GM19463 (cell line): Measurements from ENCODE around the gene MLLT6.

Source experiments
- ATAC-seq: cut with Tn5 transposase; IDR thresholded peaks from one replicate; pipeline ENCODE4 v1.9.1; 2021; ENCODE audit warnings: mild to moderate bottlenecking, moderate library complexity; ENCODE audit not compliant: unreplicated experiment

The MLLT6 gene

GRCh38 chr17:38741461-38741860 lies 36.4 kb downstream of the MLLT6 start:
- no peak for ATAC-seq

DNA sequence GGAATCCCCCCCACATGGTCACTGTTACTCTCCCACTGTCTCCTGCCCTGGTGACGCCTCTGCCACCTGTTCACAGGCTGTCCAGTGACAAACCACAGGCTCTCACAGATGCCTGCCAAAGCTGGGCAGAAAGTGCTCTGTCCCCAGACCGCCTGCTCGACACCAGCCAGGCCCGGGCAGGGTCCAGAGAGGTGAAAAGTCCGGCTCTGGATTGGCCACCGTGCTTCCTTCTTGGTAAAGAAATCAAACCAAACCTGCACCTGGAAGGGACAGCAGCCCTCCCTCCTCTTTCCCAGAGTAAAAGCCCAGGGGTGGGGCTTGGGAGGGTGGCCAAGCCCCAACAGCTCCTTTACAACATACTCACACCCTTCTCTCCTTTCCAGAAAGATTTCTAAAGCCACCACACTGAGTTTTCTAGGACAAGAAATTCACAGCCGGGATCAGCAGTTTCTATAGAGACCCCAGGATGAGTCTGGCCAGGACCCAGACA lies 36.9 kb downstream of the MLLT6 start:
- no peak for ATAC-seq

DNA sequence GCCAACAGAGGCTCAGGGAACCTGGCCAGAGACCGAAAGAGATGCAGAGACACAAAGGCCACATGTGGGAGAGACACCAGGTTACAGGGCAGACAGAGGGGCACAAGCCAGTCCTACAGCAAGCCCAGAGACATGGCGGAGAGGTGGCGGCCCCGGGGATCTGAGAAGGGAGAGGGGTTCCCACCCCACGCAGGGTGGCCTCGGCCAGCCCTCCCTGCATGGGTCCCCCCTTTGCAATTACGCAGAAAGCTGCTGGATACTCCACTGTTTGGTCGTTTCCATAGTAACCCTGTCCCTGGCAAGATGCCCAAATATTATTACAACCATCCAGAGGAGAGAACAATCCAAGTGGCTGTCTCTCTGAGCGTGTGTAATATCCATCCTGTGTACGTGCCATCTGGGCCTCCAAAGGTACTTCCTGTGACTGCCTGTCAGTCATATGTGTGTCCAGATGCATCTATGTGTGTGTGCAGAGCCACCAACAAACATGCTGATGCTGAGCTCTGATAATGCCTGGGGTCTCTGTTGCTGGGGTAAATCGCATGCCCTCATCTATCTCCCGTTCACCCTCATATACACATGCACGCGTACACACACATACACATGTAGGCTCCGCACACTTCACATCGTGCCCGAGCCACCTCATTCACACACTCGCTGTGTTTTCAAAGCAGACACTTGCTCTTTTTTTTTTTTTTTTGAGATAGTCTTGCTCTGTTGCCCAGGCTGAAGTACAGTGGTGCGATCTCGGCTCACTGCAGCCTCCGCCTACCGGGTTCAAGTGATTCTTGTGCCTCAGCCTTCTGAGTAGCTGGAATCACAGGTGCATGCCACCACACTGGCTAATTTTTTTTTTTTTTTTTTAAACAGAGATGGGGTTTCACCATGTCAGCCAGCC lies 37.6 kb downstream of the MLLT6 start:
- ATAC-seq: no peak

- no peak for ATAC-seq
Observed at GRCh38 chr17:38743556-38744171, 38.6 kb downstream of the MLLT6 start.

GRCh38 chr17:38745545-38745944 lies 40.5 kb downstream of the MLLT6 start:
- no peak for ATAC-seq

DNA sequence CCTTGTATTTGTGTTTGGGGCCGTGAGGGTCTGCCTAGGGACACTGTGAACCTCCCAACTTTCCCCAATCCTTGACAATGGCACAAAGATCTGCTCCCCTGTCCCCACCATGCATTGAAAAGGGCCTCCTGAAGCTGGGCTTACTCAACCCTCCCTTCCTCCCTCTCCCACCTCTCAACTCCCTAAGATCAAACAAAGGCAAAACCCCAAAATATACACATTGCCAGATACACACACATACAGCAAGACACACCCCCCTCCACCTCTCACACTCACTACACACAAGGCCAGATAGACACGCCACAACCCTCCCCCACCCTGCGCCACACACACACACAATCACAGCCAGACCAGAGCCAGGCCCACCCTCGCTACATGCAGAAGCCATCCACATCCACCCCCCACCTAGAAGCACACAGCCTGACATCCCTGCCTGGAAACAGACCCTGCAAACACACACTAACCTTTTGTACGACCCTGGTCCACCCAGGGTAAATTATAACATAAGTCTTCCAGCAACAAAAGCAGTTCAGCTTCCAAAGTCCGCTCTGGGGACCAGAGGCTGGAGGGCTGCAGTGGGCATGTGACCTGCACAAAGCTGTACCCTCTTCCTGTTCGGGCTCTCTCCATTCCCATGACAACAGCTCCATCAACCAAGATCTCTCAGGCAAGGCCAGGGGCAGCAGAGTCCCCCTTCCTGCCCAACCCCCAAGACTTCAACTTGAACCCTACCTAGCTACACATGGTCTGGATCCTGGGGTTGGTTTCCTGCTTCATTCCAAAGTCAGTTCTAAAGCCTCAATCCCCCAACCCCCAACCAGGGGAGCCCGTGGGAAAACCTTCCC lies 41.2 kb downstream of the MLLT6 start:
- no peak for ATAC-seq

DNA sequence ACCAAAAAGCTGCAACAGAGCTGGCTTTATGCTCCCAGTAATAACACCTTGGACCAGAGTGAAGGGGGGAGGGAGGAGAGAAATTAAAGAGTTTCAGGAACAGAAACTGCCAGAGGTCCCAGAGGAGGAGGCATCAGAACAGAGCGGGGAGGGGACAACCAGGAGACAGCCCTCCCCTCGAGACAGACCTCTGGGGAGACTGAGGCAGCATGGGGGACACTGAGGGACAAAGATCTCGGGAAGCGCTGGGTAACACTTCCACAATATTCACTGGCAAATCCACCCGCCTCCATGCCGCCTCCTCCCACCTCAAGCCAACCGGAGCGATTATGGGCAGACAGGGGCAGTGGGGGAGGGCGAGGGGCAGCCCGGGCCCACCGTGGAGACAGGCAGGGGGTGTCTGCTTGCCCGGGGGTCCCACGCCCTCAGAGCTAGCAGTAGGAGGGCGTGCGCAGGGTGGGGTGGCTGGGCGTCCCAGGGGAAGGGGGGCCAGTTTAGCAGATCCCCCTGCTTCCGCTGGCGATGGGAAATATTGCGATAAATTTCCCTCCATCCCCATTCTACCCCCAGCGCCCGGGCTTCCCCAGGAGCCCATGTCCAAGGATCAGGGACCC lies 41.9 kb downstream of the MLLT6 start:
- no peak for ATAC-seq

- no peak for ATAC-seq
Observed at GRCh38 chr17:38747463-38748148, 42.5 kb downstream of the MLLT6 start.

- no peak for ATAC-seq
Observed at GRCh38 chr17:38748149-38748891, 43.2 kb downstream of the MLLT6 start, which contains the start of gene PCGF2. PCGF2 (minus strand) TSS chr17:38748336; CDS start chr17:38740402, 7,934 bp downstream.

DNA sequence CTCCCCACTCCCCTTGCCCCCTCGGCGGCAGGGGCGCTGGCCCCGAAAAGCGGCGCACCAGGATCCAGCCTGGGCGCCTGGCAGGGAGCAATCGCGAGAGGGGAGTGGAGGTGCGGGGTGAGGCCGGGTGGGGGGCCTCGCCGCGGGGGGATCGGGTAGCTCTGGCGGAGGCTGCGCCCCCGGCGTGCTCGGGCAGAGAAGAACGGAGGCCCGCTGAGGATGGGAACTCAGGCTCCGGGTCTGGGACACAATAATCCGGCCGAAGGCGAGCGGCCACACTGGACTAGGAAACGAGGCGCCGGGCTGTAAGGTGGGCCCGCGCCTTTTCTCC lies 43.8 kb downstream of the MLLT6 start:
- ATAC-seq: no peak

DNA sequence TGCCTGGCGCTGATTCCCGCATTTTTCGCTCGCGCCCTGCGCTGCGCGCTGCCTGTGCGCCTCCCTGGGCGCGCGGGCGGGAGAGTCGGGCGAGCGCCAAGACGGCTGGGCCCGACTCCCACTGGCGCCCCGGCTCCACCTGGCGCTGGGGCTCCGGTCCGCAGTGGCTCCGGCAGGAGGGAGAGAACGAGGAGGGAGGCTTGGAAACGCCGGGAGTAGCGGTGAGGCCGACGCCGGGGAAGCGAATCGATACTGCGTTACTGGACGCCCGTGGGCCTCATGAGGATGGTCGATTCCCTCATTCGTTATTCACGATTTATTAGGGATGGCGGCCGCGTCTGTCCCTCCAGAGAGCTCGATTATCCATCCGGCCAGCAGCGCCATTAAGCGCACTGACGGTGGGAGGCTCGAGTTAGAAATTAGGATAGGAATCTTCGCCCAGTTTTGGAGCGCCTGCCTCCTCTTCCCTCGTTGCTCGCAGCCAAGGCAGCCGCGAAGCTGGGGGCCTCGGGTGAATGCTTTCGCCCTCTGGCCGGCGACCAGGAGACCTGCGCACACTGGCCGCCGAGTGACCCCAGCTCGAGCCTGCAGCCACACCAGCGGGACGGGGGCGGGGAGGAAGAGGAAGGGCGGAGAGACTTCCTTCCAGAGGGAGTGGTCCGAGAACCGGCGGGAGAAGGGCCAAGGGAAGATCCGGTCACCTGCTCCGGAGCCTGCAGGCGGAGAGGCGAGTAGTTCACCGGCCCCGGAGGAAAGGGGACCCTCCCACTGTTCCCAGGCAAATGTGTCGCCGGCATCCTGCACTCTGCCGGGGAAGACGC lies 44.4 kb downstream of the MLLT6 start:
- no peak for ATAC-seq

DNA sequence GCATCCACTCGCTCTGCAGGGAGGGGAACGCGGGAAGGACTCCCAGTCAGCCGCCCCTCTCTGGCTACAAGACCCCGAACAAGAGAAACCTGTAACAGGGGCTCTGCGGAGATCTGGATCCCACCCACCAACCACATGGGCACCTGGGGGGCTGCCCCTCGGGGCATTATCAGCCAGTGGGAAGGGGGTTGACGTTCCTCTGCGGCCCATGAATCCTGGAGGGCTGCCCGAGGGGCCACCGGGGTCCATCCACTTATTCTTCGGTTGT lies 44.9 kb downstream of the MLLT6 start:
- no peak for ATAC-seq

DNA sequence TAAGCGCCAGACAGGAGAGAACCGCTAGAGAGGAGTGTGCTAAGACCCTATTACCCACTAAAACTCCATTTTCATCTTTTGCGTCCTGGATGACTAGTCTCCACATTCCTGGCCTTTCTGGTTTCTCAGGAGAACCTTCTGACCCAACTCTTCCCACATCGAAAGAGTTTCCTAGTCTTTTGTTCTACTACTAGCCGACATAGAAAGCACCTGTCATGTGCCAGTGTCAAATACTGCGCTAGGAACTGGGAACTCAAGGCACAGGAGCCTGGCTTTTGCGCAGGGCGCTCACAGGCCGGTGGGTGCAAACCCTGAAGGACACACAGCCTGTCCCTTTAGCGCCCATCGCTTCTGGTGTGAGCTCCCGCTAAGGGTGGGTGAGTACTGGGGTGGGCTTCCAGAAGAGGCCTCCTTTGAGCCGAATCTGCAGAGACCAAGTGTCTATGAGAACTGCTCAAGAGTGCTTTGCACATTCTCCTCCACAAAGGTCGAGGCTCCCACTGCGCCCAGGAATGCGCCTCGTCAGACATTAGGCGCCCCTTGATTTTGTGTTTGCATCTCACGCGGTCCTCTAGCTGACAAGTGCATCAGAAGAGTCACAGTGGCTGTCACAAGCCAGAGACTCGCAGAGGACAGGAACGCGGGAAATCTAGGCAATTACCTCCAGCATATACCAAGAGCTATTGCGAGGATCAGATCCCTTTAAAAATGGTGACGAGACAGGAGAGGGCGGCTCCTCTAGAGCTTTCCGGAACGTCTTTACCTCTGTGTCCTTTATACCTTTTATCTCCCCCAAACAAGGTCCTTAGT lies 45.4 kb downstream of the MLLT6 start:
- no peak for ATAC-seq

- no peak for ATAC-seq
Observed at GRCh38 chr17:38751144-38751807, 46.2 kb downstream of the MLLT6 start.

DNA sequence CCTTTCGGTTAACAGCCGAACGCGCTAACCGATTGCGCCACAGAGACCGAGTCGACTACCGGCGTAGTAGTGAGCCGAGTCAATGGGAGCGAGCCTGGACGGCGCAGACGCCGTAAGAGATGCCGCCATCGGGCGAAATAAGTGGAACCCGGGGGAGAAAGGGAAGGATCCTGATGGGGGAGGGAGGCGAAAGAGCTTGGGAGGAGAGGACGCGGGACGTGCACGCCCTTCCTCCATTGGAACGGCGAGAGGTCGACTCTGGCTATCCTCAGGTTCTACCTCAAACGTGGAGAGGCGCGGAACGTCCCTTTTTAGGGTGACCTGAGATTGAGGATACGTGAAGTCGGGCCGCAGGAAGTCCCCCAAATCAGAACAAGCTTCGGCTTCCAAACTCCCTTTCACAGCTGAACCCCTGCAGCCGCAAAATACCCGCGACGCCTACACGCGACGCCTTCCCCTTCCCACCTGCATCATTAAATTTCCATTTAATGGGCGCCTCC lies 46.8 kb downstream of the MLLT6 start:
- no peak for ATAC-seq

- peak; percentile 78 for ATAC-seq
Observed at GRCh38 chr17:38752308-38753070, 47.4 kb downstream of the MLLT6 start, which contains the start of gene PSMB3. PSMB3 (plus strand) TSS chr17:38752741; CDS start chr17:38752827, 86 bp downstream.

DNA sequence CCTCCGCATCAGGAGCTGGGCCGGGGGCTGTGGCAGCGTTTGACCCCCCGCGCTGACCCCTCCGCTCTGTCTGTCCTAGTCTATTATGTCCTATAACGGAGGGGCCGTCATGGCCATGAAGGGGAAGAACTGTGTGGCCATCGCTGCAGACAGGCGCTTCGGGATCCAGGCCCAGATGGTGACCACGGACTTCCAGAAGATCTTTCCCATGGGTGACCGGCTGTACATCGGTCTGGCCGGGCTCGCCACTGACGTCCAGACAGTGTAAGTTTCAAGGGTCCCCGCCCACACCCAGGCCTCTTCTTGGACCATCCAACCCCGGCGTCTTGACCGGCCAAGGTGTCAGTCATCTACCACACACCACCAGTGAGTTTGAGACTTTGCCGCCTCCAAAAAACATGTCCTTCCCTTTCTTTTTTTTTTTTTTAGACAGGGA lies 48.0 kb downstream of the MLLT6 start:
- no peak for ATAC-seq
